IMR-90 (cell line): ENCODE measurements around the gene CCDC12. TPM values are rescaled to one million over a fixed set of nuclear protein-coding genes. Genes with fewer than 3 reads are reported as not detected.

Experiments
- ATAC-seq: fragments of 200-7000 bp; cut with Tn5 transposase; 2 replicates; pipeline ENCODE4 v1.9.1; 2020; ENCODE audit warnings: low read depth, mild to moderate bottlenecking, moderate library complexity
- BruUV-seq: library from RNA; stranded (reverse); fragments of 400-500 nt; replicated peaks from 2 replicates; lab custom pipeline; 2021; lab: Mats Ljungman, UMichigan
- CTCF ChIA-PET: fragments of 300-600 bp; formaldehyde crosslinking; extraction: SDS; loops from one replicate; lab custom pipeline; 2021; ENCODE audit warnings: antibody characterized with exemption; lab: Yijun Ruan, JAX
- POLR2A ChIA-PET: fragments of 300-600 bp; sonication (Branson Sonifier 250); formaldehyde crosslinking; loops from one replicate; lab custom pipeline; 2022; ENCODE audit warnings: antibody characterized with exemption; ENCODE audit not compliant: unreplicated experiment; lab: Charles Lee
- DNase-seq: peaks from one replicate; pipeline ENCODE4 v3.0.0; 2013
- H2AFZ ChIP-seq: replicated peaks from 2 replicates; pipeline ENCODE3; 2013; ENCODE audit warnings: low read length, mild to moderate bottlenecking; ENCODE audit not compliant: poor library complexity
- H2AK5ac ChIP-seq: 2 replicates; pipeline ENCODE4 v1.6.1; 2013; ENCODE audit warnings: low read depth, low read length, inconsistent platforms
- H2AK9ac ChIP-seq: replicated peaks from 2 replicates; pipeline ENCODE3; 2013; ENCODE audit warnings: mild to moderate bottlenecking, low read depth, low read length, moderate library complexity; ENCODE audit not compliant: poor library complexity
- H2BK120ac ChIP-seq: 2 replicates; pipeline ENCODE4 v1.6.1; 2013; ENCODE audit warnings: low read depth, low read length, inconsistent platforms
- H2BK15ac ChIP-seq: 3 replicates; pipeline ENCODE4 v1.6.1; 2013; ENCODE audit warnings: low read depth, low read length, inconsistent platforms
- H2BK20ac ChIP-seq: 2 replicates; pipeline ENCODE4 v1.6.1; 2013; ENCODE audit warnings: low read depth, mild to moderate bottlenecking, inconsistent platforms, low read length, moderate library complexity
- H2BK5ac ChIP-seq: 2 replicates; pipeline ENCODE4 v1.6.1; 2013; ENCODE audit warnings: mild to moderate bottlenecking, low read depth, low read length, inconsistent platforms; ENCODE audit not compliant: poor library complexity, severe bottlenecking
- H3K14ac ChIP-seq: replicated peaks from 2 replicates; pipeline ENCODE4 v1.6.1; 2013; ENCODE audit warnings: low read depth, low read length, inconsistent platforms
- H3K18ac ChIP-seq: 2 replicates; pipeline ENCODE4 v1.6.1; 2013; ENCODE audit warnings: low read depth, low read length, control low read depth
- H3K23ac ChIP-seq: 2 replicates; pipeline ENCODE4 v1.6.1; 2013; ENCODE audit warnings: low read depth, low read length, inconsistent platforms
- H3K27ac ChIP-seq: 2 replicates; pipeline ENCODE4 v1.5.1; 2013; ENCODE audit warnings: mild to moderate bottlenecking, control low read depth, low read length; ENCODE audit not compliant: insufficient read depth
- H3K27me3 ChIP-seq: 2 replicates; pipeline ENCODE4 v1.6.1; 2013; ENCODE audit warnings: low read length; ENCODE audit not compliant: control insufficient read depth, insufficient read depth
- H3K36me3 ChIP-seq: 2 replicates; pipeline ENCODE4 v1.6.1; 2013; ENCODE audit warnings: low read length, mixed read lengths; ENCODE audit not compliant: control insufficient read depth, insufficient read depth
- H3K4ac ChIP-seq: 2 replicates; pipeline ENCODE4 v1.6.1; 2013; ENCODE audit warnings: low read depth, low read length, inconsistent platforms
- H3K4me1 ChIP-seq: 2 replicates; pipeline ENCODE4 v1.6.1; 2013; ENCODE audit warnings: low read length, mixed read lengths; ENCODE audit not compliant: control insufficient read depth, insufficient read depth
- H3K4me2 ChIP-seq: 2 replicates; pipeline ENCODE4 v1.6.1; 2013; ENCODE audit warnings: low read depth, mild to moderate bottlenecking, control low read depth, low read length, moderate library complexity
- H3K4me3 ChIP-seq: 2 replicates; pipeline ENCODE4 v1.5.1; 2013; ENCODE audit warnings: low read depth, mild to moderate bottlenecking, control low read depth, low read length, moderate library complexity; ENCODE audit not compliant: insufficient read depth
- H3K56ac ChIP-seq: 2 replicates; pipeline ENCODE4 v1.6.1; 2013; ENCODE audit warnings: low read length, inconsistent platforms; ENCODE audit not compliant: insufficient read depth; ENCODE audit errors: extremely low read depth
- H3K79me1 ChIP-seq, 2 experiments: 2 replicates each; pipeline ENCODE4 v1.6.1; 2013; ENCODE audit warnings: low read length in 2 of 2, inconsistent platforms in 1 of 2, low read depth in 1 of 2
- H3K9ac ChIP-seq: 2 replicates; pipeline ENCODE4 v1.6.1; 2013; ENCODE audit warnings: low read depth, low read length, control low read depth
- H3K9me1 ChIP-seq: 2 replicates; pipeline ENCODE4 v1.6.1; 2013; ENCODE audit warnings: low read length, inconsistent platforms; ENCODE audit not compliant: insufficient read depth
- H3K9me3 ChIP-seq: 2 replicates; pipeline ENCODE4 v1.6.1; 2013; ENCODE audit warnings: low read length; ENCODE audit not compliant: control insufficient read depth, insufficient read depth
- H4K20me1 ChIP-seq: 2 replicates; pipeline ENCODE4 v1.6.1; 2013; ENCODE audit warnings: low read length, inconsistent platforms; ENCODE audit not compliant: insufficient read depth
- H4K5ac ChIP-seq: 2 replicates; pipeline ENCODE4 v1.6.1; 2013; ENCODE audit warnings: mild to moderate bottlenecking, low read depth, low read length, control low read depth
- H4K8ac ChIP-seq, 2 experiments: 2 replicates each; pipeline ENCODE4 v1.6.1; 2013; ENCODE audit warnings: low read depth in 2 of 2, low read length in 2 of 2, control low read depth in 1 of 2, inconsistent platforms in 1 of 2
- H4K91ac ChIP-seq: 2 replicates; pipeline ENCODE4 v1.6.1; 2013; ENCODE audit warnings: low read depth, low read length, inconsistent platforms; ENCODE audit not compliant: insufficient read depth
- BHLHE40 ChIP-seq: fragments of 150-350 bp; IDR thresholded peaks from 2 replicates; pipeline ENCODE4 v1.6.1; 2016; ENCODE audit warnings: mild to moderate bottlenecking, low read depth, low read length
- CEBPB ChIP-seq: IDR thresholded peaks from 2 replicates; pipeline ENCODE4 v1.6.1; 2012; ENCODE audit warnings: low read depth, low read length, improper control_type of control experiment
- FOS ChIP-seq: fragments of 150-350 bp; IDR thresholded peaks from 2 replicates; pipeline ENCODE4 v1.6.1; 2016; ENCODE audit warnings: low read depth, low read length
- MAFK ChIP-seq: IDR thresholded peaks from 2 replicates; pipeline ENCODE4 v1.6.1; 2012; ENCODE audit warnings: low read depth, low read length, improper control_type of control experiment
- MXI1 ChIP-seq: IDR thresholded peaks from 2 replicates; pipeline ENCODE4 v1.6.1; 2012; ENCODE audit warnings: low read depth, mild to moderate bottlenecking, low read length, moderate library complexity, borderline replicate concordance
- NFE2L2 ChIP-seq: fragments of 150-350 bp; IDR thresholded peaks from 2 replicates; pipeline ENCODE4 v1.6.1; 2016; ENCODE audit warnings: low read depth, mild to moderate bottlenecking, low read length
- POLR2A ChIP-seq: IDR thresholded peaks from 2 replicates; pipeline ENCODE4 v1.6.1; 2012; ENCODE audit warnings: mild to moderate bottlenecking, low read depth, low read length
- RAD21 ChIP-seq: IDR thresholded peaks from 2 replicates; pipeline ENCODE4 v1.6.1; 2012; ENCODE audit warnings: low read length, improper control_type of control experiment
- RFX5 ChIP-seq: IDR thresholded peaks from 2 replicates; pipeline ENCODE4 v1.8.0; 2012; ENCODE audit warnings: low read depth, mild to moderate bottlenecking, low read length, moderate library complexity
- SMC3 ChIP-seq: fragments of 150-350 bp; IDR thresholded peaks from 2 replicates; pipeline ENCODE4 v1.6.1; 2016; ENCODE audit warnings: low read depth, mild to moderate bottlenecking, antibody characterized with exemption, low read length, moderate library complexity
- WGBS, 2 experiments: methylation state at CpG; one replicate each; pipeline versions ENCODE4 v1.1.5 to v1.1.7; 2013; ENCODE audit warnings: missing lambda C conversion rate in 2 of 2; ENCODE audit not compliant: insufficient read length in 1 of 2; ENCODE audit errors: extremely low coverage in 2 of 2; 5-methylcytosine and 5-hydroxymethylcytosine counted together
- dilution Hi-C: fragments of 300-500 bp; cut with HindIII; formaldehyde crosslinking; loops from one replicate; pipeline ENCODE4 v1.14.3; 2018; ENCODE audit warnings: low sequenced_read_pairs; ENCODE audit not compliant: unreplicated experiment
- in situ Hi-C: fragments of 300-500 bp; cut with MboI; formaldehyde crosslinking; loops from 3 replicates; pipeline ENCODE4 v1.14.3; 2019; ENCODE audit warnings: low sequenced_read_pairs, inconsistent platforms, mixed read lengths
- intact Hi-C: fragments of 100-400 bp; cut with micrococcal nuclease; formaldehyde crosslinking; loops from 2 replicates; pipeline ENCODE4 v1.10.0; 2022
- polyA plus RNA-seq, 3 experiments: library from polyadenylated mRNA; depleted of rRNA; stranded (reverse); fragments of >200 nt; gene quantifications; 2 replicates each; pipeline ENCODE4 v1.2.3, GENCODE V29; 2012; ENCODE audit warnings: low replicate concordance in 1 of 3
- total RNA-seq: library from RNA; depleted of rRNA; stranded (reverse); fragments of >200 nt; gene quantifications from 2 replicates; pipeline ENCODE4 v1.2.3, GENCODE V29; 2012
- TF ChIP-seq, protein P1 (sequence below): fragments of 150-350 bp; IDR thresholded peaks from 2 replicates; pipeline ENCODE4 v1.6.1; 2017; ENCODE audit warnings: mild to moderate bottlenecking, antibody characterized with exemption, low read length, low read depth
- TF ChIP-seq, protein P2 (sequence below): fragments of 150-350 bp; IDR thresholded peaks from 2 replicates; pipeline ENCODE4 v1.6.1; 2016; ENCODE audit warnings: low read depth, mild to moderate bottlenecking, low read length, moderate library complexity, borderline replicate concordance

CCDC12 gene
- total and polyA plus RNA-seq, 2 of the 4 experiments (the other 2 are of a cell fraction), result 15.2 to 35.1 TPM

DNA sequence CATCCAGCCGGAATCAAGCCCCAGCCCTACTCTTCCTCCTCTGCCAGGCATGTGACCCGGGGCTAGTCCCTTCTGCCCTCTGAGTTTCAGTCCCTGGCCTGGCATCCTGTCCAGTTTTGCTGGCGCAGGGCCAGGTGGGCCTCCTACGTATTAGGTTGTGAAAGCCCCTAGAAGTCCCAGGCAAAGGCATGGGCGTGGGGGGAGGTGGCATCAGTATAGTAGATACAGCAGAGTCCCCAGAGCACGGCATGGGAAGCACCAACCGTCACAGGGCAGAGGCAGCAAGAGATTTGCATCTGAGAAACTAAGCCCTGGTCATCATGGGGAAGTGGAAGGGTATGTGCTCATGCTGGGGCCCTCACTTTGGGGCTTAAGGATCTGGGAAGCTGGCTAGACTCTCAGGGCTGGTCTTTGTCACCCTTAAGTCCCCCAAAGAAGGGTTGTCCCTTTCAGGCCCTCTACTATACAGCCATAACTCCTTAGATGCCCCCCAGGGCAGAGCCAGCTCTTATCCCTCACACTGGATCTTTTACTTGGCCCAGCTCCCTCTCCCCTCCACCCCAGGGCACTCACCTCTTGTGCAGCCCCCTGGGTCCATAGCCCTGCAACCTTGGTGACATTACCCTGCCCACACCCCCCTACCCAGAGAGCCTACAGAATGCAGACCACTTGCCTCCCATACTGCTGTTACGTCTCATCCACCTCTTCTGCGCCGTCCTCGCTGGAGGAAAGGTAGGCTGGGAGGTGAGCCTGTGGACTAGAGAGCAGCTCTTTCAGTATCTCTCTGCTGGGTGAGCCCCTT, 14.2 kb upstream of the CCDC12 start (continued):
- TF ChIP-seq MAFK, result no peak

DNA sequence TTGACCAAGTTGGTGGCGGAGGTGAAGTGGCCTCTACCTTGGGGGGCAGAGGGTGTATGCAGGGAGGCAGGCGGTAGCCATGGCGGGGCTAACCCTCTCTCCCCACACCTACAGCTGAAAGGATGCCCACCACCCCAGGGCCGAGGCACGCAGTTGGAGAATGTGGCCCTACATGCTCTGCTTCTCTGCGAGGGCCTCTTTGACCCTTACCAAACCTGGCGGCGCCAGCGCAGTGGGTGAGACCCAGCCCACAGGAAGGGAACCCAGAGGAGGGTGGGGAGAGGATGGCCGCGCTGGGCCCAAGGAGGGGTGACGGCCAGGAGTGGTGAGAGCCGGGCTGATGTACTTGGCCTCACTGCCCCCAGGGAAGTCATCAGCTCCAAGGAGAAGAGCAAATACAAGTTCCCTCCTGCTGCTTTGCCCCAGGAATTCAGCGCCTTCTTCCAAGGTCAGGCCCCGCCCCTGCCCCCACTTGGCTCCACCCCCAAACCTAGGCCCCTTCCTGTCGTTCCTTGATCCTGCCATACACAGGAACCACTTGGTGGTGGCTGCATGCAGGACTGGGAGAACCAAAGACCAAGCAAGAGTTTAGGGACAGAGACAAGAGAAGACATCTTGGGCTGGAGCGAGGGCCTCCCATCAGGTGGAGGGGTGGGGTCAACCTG, 12.7 kb upstream of the CCDC12 start:
- H3K18ac ChIP-seq, result no peak overlapping the region
- no peak overlapping the region for H2AK5ac ChIP-seq
- no peaks in the 10 kb centered on the region for H3K27me3 ChIP-seq
- BruUV-seq, result no TSS peak
- H3K4me2 ChIP-seq, result no peak overlapping the region
- ATAC-seq (no peak), DNase-seq (no peak)
- no peak overlapping the region for H2BK5ac ChIP-seq
- H4K20me1 ChIP-seq, result no peaks in the 10 kb centered on the region
- H4K91ac ChIP-seq, result no peak overlapping the region
- ChIA-PET POLR2A (no interaction called here), CTCF (no interaction called here)
- H2BK120ac ChIP-seq, result no peak overlapping the region
- dilution Hi-C loops (no loop called here), intact Hi-C loops (no loop called here), in situ Hi-C loops (no loop called here)
- no peak overlapping the region for H3K27ac ChIP-seq
- H3K23ac ChIP-seq, result no peak overlapping the region
- H3K4me3 ChIP-seq, result no peak overlapping the region
- no CpG with 5 or more reads among the region's 17 CpGs for WGBS, 2 experiments
- no peak overlapping the region for H2BK20ac ChIP-seq
- H4K5ac ChIP-seq, result no peak overlapping the region
- H3K14ac ChIP-seq, result no peak overlapping the region
- H3K9me1 ChIP-seq, result peaks cover 5% of the 10 kb centered on the region
- no peaks in the 10 kb centered on the region for H3K4me1 ChIP-seq
- no peak overlapping the region for H2AFZ ChIP-seq
- no peak overlapping the region for H4K8ac ChIP-seq
- no peak overlapping the region for H3K9ac ChIP-seq
- no peak overlapping the region for H2BK15ac ChIP-seq
- no peaks in the 10 kb centered on the region for H3K9me3 ChIP-seq
- no peak overlapping the region for H3K56ac ChIP-seq
- no peaks in the 10 kb centered on the region; the same call in 1 of the 2 replicates for H3K36me3 ChIP-seq
- no peak overlapping the region for H3K4ac ChIP-seq
- H2AK9ac ChIP-seq, result no peak overlapping the region
- no peaks in the 10 kb centered on the region for H3K79me1 ChIP-seq
- TF ChIP-seq, protein P1, sequence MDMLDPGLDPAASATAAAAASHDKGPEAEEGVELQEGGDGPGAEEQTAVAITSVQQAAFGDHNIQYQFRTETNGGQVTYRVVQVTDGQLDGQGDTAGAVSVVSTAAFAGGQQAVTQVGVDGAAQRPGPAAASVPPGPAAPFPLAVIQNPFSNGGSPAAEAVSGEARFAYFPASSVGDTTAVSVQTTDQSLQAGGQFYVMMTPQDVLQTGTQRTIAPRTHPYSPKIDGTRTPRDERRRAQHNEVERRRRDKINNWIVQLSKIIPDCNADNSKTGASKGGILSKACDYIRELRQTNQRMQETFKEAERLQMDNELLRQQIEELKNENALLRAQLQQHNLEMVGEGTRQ, result no peak
- no peak for TF ChIP-seq SMC3
- no peak for TF ChIP-seq NFE2L2
- no peak for TF ChIP-seq POLR2A
- TF ChIP-seq RFX5, result no peak
- no peak for TF ChIP-seq CEBPB
- no peak for TF ChIP-seq RAD21
- TF ChIP-seq BHLHE40, result no peak
- no peak for TF ChIP-seq MXI1
- TF ChIP-seq FOS, result no peak
- TF ChIP-seq, protein P2, sequence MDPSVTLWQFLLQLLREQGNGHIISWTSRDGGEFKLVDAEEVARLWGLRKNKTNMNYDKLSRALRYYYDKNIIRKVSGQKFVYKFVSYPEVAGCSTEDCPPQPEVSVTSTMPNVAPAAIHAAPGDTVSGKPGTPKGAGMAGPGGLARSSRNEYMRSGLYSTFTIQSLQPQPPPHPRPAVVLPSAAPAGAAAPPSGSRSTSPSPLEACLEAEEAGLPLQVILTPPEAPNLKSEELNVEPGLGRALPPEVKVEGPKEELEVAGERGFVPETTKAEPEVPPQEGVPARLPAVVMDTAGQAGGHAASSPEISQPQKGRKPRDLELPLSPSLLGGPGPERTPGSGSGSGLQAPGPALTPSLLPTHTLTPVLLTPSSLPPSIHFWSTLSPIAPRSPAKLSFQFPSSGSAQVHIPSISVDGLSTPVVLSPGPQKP, result no peak
